Measurements from ENCODE around the gene OFD1.

DNA sequence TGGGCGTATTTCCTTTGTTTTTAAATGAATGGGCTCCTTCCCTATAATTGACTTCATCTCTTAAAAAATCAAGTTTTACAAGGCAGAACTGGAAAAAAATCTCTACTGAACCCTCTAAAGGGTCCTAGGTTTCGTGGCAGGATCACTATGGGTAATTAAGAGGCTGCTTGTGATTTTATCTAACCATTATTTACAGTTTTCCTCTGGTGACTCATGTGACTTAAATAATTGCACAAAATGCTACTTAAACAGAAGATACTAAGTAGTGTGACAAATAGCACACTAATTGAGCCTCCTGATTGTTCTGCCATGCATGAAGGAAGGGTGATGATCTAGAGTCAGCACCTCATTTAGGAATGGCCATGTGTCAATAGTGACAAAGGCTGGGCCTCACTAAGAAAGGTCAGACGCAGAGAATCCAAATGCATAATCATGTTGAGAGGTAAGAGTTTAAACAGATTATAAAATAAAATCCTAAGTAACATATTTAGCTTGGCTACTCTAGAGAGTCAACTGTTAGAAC, 35.5 kb downstream of the OFD1 start:
- TF ChIP-seq, protein P1, sequence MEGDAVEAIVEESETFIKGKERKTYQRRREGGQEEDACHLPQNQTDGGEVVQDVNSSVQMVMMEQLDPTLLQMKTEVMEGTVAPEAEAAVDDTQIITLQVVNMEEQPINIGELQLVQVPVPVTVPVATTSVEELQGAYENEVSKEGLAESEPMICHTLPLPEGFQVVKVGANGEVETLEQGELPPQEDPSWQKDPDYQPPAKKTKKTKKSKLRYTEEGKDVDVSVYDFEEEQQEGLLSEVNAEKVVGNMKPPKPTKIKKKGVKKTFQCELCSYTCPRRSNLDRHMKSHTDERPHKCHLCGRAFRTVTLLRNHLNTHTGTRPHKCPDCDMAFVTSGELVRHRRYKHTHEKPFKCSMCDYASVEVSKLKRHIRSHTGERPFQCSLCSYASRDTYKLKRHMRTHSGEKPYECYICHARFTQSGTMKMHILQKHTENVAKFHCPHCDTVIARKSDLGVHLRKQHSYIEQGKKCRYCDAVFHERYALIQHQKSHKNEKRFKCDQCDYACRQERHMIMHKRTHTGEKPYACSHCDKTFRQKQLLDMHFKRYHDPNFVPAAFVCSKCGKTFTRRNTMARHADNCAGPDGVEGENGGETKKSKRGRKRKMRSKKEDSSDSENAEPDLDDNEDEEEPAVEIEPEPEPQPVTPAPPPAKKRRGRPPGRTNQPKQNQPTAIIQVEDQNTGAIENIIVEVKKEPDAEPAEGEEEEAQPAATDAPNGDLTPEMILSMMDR (IDR thresholded peaks at IDR 0.05): no peak
- TF ChIP-seq ZFP36 (IDR thresholded peaks at IDR 0.05; ENCODE audit: borderline replicate concordance, partially characterized antibody) (no peak), POLR2A (IDR thresholded peaks at IDR 0.05; ENCODE audit: low read length) (no peak), USF2 (IDR thresholded peaks at IDR 0.05) (no peak), REST (IDR thresholded peaks at IDR 0.05) (no peak), RFX5 (IDR thresholded peaks at IDR 0.05) (no peak), EHMT2 (IDR thresholded peaks at IDR 0.05; ENCODE audit: low read depth) (no peak), EP300 (IDR thresholded peaks at IDR 0.05) (no peak), CBX2 (IDR thresholded peaks at IDR 0.05; ENCODE audit: borderline replicate concordance, low read depth) (no peak), MAFK (IDR thresholded peaks at IDR 0.05; ENCODE audit: partially characterized antibody) (no peak), BHLHE40 (IDR thresholded peaks at IDR 0.05; ENCODE audit: low read depth, low read length) (no peak), HOXA7 (CRISPR knock-in tag; IDR thresholded peaks at IDR 0.05) (no peak), JUNB (IDR thresholded peaks at IDR 0.05) (no peak)
- TF ChIP-seq, protein P2, sequence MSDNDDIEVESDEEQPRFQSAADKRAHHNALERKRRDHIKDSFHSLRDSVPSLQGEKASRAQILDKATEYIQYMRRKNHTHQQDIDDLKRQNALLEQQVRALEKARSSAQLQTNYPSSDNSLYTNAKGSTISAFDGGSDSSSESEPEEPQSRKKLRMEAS (IDR thresholded peaks at IDR 0.05): no peak

All from A549 (cell line).